ENCODE measurements around the gene VMP1. TPM values are rescaled to one million over a fixed set of nuclear protein-coding genes. Genes with fewer than 3 reads are reported as not detected.
A peak's percentile ranks its signal among the peaks of the same experiment; 100 is the strongest.
"Not testable (repeated sequence)": the region's sequence is repeated elsewhere in the genome, so short reads cannot be mapped to it uniquely, and the experiment has no call there.

Gene VMP1
- total RNA-seq, 4 donors from 2014 or later, result 48.3 to 108 (median 72.4) TPM

- H3K27me3 ChIP-seq, result no peaks in the 10 kb centered on the region
Observed at GRCh38 chr17:59848778-59849177, 141.3 kb downstream of the VMP1 start.

GRCh38 chr17:59850311-59850710, 142.9 kb downstream of the VMP1 start:
- H3K4me1 ChIP-seq, result peaks cover 75% of the 10 kb centered on the region
- H3K9me3 ChIP-seq; H3K4me3 ChIP-seq; H3K27ac ChIP-seq; H3K27me3 ChIP-seq; DNase-seq (ENCODE audit: low spot score in 2 of 2); H3K36me3 ChIP-seq: not testable (repeated sequence)
- WGBS, result 77% methylated on average over 15 of the region's 15 CpGs

More at GRCh38 chr17:59848778-59849177, 141.3 kb downstream of the VMP1 start:
- TF ChIP-seq POLR2AphosphoS5 (IDR thresholded peaks at IDR 0.05) (no peak), POLR2A (IDR thresholded peaks at IDR 0.05) (no peak), CTCF (IDR thresholded peaks at IDR 0.05) (no peak), EP300 (IDR thresholded peaks at IDR 0.05) (no peak)
- Histone ChIP-seq H3K4me1 (peaks cover 85% of the 10 kb centered on the region), H3K9me3 (no peaks in the 10 kb centered on the region), H3K36me3 (no peaks in the 10 kb centered on the region), H3K4me3 (no peak overlapping the region), H3K27ac (peak overlapping the region; percentile 97)
- DNase-seq (ENCODE audit: low spot score in 2 of 2), result peak; percentile 88 to 92
- 58% methylated on average over 7 of the region's 7 CpGs for WGBS

DNA sequence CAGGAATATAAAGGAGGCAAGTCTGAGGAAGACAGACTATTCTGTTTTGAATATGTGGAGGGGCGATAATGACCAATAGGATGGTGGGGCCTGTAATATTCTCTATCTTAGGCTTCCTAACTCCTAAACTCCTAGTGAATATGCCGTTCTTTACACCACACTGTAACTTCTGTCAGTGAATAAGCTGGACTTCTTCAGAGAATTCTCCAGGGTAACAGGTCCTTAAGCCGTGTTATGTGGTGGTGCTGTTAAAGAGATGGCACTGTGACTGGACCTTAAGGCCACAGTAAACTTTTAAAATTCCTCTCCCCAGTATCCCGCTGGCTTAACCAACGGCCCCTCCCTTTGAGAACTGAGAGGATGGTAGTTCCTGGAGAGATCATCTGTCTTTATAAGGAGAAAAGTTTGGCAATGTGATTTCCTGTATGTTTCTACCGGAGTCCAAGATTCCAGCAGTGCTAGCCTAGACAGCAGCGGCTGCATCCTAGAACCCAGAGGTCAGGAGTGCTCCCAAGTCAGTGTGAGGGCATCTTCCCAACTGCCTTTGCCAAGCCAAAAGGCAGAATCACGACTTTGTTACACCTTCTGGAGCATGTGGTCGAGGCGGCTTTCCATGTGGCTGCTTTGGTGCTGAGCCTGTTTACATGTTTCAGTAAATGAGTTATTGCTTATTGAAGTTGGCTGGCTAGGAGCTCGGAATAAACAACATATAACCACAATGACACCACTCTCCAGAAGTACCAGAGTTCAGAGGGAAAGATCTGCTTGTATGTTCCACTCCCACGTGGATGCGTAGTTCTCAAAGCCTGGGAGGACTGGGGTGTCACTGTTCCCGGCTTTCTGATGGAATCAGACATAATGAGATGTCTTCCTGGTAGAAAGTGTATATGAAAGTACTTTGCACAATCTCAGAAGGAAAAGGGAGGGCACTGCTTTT, 144.3 kb downstream of the VMP1 start:
- Histone ChIP-seq H3K4me1 (peaks cover 61% of the 10 kb centered on the region), H3K27me3 (no peaks in the 10 kb centered on the region), H3K27ac (peak overlapping the region; percentile 80), H3K4me3 (no peak overlapping the region), H3K9me3 (no peaks in the 10 kb centered on the region), H3K36me3 (no peaks in the 10 kb centered on the region)
- DNase-seq (ENCODE audit: low spot score in 2 of 2), result peak; percentile 82 to 90
- 49% methylated on average over 13 of the region's 14 CpGs for WGBS
- TF ChIP-seq POLR2AphosphoS5 (IDR thresholded peaks at IDR 0.05) (peak in 2 of 3 donors; percentile 25 to 71), EP300 (IDR thresholded peaks at IDR 0.05) (no peak), CTCF (IDR thresholded peaks at IDR 0.05) (no peak)

DNA sequence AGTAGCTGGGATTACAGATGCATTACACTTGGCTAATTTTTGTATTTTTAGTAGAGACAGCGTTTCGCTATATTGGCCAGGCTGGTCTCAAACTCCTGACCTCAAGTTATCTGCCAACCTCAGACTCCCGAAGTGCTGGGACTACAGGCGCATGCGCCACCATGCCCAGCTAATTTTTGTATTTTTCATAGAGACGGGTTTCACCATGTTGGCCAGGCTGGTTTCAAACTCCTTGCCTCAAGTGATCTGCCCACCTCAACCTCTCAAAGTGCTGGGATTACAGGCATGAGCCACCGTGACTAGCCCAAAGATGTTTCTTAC, 145.4 kb downstream of the VMP1 start:
- H3K9me3 ChIP-seq; DNase-seq (ENCODE audit: low spot score in 2 of 2); H3K27me3 ChIP-seq; H3K36me3 ChIP-seq; H3K4me3 ChIP-seq: not testable (repeated sequence)
- 94% methylated on average over 7 of the region's 7 CpGs for WGBS
- Histone ChIP-seq H3K4me1 (peaks cover 51% of the 10 kb centered on the region), H3K27ac (peak overlapping the region; percentile 80)

DNA sequence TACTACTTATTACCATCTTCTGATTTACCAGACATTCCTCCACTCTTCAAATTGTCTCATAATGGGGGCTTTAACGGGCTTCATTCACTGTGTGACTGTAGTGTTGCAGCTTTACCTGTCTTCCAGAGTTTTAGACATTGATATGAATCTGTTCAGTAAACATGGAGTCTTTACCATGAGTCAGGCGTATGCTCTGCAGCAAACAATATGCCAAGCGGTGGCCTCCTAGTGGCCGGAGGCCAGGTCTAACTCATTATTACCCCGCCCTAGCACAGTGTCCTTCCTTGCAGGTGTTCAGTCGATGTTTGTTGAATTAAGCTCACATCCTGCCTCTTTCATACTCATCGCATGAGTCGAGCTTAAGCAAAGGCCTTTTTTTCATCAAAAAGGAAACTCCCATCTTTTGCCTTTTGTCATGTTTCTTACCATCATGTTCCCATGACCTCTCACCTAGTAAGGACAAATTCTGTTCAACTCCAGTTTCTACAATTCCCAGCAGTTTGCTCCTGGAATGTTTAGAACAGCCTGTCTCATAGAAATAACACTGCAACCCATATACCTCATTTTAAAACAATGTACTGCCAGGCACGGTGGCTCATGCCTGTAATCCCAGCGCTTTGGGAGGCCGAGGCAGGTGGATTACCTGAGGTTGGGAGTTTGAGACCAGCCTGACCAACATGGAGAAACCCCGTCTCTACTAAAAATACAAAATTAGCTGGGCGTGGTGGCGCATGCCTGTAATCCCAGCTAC, 145.9 kb downstream of the VMP1 start:
- Histone ChIP-seq H3K4me1 (peaks cover 46% of the 10 kb centered on the region), H3K9me3 (no peaks in the 10 kb centered on the region), H3K27me3 (no peaks in the 10 kb centered on the region), H3K4me3 (no peak overlapping the region), H3K36me3 (no peaks in the 10 kb centered on the region), H3K27ac (peak overlapping the region; percentile 80)
- 57% methylated on average over 14 of the region's 14 CpGs for WGBS
- DNase-seq (ENCODE audit: low spot score in 2 of 2), result no peak
- TF ChIP-seq POLR2A (IDR thresholded peaks at IDR 0.05) (no peak), EP300 (IDR thresholded peaks at IDR 0.05) (no peak), CTCF (IDR thresholded peaks at IDR 0.05) (peak in 1 of 2 donors; percentile 34), POLR2AphosphoS5 (IDR thresholded peaks at IDR 0.05) (peak in 1 of 3 donors; percentile 32)

GRCh38 chr17:59853919-59854729, 146.7 kb downstream of the VMP1 start:
- 90% methylated on average over 10 of the region's 10 CpGs for WGBS
- not testable (repeated sequence) for DNase-seq (ENCODE audit: low spot score in 2 of 2); H3K36me3 ChIP-seq; H3K27me3 ChIP-seq; H3K4me3 ChIP-seq; H3K9me3 ChIP-seq
- Histone ChIP-seq H3K27ac (peak overlapping the region; percentile 80), H3K4me1 (peaks cover 41% of the 10 kb centered on the region)

Measured in suprapubic skin (tissue), 4 donors.